Fibroblast of the aortic adventitia (primary cell): ENCODE data around the gene TMEM266. TPM values are rescaled to one million over a fixed set of nuclear protein-coding genes. Genes with fewer than 3 reads are reported as not detected.
"Not testable (repeated sequence)": the region's sequence is repeated elsewhere in the genome, so short reads cannot be mapped to it uniquely, and the experiment has no call there.

Source experiments
- DNase-seq: peaks from one replicate; pipeline ENCODE4 v3.0.0-alpha.2; 2010; ENCODE audit warnings: low read depth
- H3K4me3 ChIP-seq: 2 replicates; pipeline ENCODE4 v1.5.1; 2011; ENCODE audit warnings: low read depth, mild to moderate bottlenecking, control low read depth, low read length, moderate library complexity
- total RNA-seq: library from RNA; depleted of rRNA; stranded (reverse); fragments of >200 nt; gene quantifications from 2 replicates; pipeline ENCODE4 v1.2.3, GENCODE V29; 2012; ENCODE audit warnings: low replicate concordance
- TF ChIP-seq, protein P1 (sequence below): IDR thresholded peaks from 2 replicates; pipeline ENCODE4 v1.5.1; 2011; ENCODE audit warnings: mild to moderate bottlenecking, low read length, control low read depth, inconsistent platforms; ENCODE audit not compliant: insufficient read depth

Gene TMEM266
- total RNA-seq, 1 donor = 0.09 TPM

DNA sequence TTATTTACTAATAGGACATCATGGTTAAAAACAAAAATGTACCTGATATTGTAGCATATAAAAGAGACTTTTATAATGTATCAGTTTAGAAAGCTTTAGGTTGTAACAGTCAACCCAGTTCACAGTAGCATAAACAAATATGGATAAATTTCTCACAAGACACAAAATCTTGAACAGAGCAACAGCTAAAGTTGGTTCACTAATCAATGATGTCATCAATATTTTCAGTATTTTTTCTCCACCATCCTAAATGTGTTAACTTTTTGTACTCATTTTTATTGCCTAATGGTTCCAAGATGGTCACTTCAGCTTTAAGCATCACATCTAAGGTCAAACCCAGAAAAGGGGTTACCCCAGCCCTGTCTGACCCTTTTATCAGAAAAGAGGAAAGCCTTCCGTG lies 26.3 kb upstream of the TMEM266 start:
- TF ChIP-seq, protein P1, sequence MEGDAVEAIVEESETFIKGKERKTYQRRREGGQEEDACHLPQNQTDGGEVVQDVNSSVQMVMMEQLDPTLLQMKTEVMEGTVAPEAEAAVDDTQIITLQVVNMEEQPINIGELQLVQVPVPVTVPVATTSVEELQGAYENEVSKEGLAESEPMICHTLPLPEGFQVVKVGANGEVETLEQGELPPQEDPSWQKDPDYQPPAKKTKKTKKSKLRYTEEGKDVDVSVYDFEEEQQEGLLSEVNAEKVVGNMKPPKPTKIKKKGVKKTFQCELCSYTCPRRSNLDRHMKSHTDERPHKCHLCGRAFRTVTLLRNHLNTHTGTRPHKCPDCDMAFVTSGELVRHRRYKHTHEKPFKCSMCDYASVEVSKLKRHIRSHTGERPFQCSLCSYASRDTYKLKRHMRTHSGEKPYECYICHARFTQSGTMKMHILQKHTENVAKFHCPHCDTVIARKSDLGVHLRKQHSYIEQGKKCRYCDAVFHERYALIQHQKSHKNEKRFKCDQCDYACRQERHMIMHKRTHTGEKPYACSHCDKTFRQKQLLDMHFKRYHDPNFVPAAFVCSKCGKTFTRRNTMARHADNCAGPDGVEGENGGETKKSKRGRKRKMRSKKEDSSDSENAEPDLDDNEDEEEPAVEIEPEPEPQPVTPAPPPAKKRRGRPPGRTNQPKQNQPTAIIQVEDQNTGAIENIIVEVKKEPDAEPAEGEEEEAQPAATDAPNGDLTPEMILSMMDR = no peak
- no peak for DNase-seq
- no peak overlapping the region for H3K4me3 ChIP-seq

DNA sequence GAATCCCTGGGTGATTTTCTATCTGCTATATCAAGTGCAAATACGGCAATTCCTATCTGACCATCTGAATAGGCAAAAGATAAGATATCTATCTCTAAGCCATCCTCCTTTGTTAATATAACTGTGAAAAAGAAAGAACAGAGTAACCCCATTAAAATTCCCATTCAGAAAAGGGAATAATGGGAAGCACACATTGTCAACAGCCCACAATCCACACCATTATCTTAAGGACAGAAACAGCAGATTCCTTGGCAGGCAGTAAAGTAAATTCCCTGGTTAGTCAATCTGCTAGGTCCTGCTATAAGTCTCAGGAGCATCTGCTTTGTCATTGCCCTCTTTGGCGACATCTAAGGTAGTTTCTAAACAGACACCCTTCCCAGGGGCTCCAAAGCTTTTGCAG lies 25.7 kb upstream of the TMEM266 start:
- no peak for DNase-seq
- H3K4me3 ChIP-seq = no peak overlapping the region
- TF ChIP-seq, protein P1 = no peak

DNA sequence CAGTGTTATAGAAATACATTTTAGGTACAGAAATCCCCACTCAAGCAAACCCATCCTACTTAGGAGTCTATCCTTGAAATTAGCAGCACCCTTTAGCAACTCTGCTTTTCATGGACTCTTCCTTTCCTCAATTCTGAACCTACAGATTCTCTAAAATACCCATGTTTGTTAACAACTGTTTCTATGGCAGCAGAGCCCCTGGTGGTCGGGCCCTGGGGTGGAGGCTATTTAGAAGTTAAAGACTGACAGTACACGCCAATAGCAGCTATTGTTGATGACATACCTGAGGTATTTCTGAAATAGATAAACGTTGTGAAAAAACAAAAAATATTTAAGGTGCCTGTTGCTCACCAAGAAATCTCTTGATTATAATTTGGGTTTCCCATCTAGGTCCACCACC lies 24.2 kb upstream of the TMEM266 start:
- no peak for DNase-seq
- TF ChIP-seq, protein P1 = no peak
- H3K4me3 ChIP-seq = no peak overlapping the region

DNA sequence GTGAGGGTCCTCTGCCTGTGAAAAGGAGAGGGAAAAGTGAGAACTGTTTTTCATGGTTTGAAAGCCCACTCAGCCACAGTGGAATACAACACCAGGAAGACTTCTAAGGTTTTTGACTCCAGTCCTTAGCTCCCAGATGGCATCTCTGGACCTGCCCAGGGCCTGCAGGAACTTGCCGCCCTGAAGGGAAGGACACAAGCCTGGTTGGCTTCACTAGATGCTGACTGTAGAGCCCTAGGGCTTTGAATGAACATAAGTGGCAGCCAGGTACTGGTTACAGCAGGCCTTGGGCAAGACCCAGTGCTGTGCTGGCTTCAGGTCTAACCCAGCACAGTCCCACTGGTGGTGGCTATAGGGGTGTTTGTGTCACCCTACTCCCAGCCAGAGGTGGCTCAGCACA lies 21.3 kb upstream of the TMEM266 start:
- TF ChIP-seq, protein P1 = no peak
- no peak for DNase-seq
- H3K4me3 ChIP-seq = no peak overlapping the region

DNA sequence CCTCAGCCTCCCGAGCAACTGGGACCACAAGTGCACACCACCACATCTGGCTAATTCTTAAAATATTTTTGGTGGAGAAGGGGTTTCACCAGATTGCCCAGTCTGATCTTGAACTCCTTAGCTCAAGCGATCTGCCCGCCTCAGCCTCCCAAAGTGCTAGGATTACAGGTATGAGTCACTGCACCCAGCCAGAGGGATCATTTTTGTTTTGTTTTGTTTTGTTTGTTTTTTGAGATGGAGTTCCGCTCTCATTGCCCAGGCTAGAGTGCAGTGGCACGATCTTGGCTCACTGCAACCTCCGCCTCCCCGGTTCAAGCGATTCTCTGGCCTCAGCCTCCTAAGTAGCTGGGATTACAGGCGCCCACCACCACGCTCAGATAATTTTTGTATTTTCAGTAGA lies 5.6 kb upstream of the TMEM266 start:
- DNase-seq, H3K4me3 ChIP-seq: not testable (repeated sequence)

DNA sequence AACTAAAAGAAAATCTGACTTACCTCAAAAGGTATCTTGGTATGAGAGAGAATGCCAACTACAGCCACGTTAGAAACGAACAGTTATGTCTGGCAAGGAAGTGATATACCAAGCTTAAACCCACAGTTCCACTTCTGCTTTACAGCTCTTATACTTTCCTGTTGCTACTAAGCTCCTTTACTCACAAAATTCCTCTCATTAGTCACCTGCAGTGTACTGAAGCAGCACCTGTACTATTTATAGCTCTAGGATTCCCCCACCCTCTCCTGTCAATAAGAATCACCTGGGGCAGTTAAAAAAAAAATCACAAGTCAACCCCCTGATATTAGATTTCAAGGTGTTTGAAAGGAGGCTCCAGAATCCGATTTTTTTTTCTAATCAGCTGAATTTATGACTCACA lies 2.9 kb upstream of the TMEM266 start:
- H3K4me3 ChIP-seq = no peak overlapping the region

DNA sequence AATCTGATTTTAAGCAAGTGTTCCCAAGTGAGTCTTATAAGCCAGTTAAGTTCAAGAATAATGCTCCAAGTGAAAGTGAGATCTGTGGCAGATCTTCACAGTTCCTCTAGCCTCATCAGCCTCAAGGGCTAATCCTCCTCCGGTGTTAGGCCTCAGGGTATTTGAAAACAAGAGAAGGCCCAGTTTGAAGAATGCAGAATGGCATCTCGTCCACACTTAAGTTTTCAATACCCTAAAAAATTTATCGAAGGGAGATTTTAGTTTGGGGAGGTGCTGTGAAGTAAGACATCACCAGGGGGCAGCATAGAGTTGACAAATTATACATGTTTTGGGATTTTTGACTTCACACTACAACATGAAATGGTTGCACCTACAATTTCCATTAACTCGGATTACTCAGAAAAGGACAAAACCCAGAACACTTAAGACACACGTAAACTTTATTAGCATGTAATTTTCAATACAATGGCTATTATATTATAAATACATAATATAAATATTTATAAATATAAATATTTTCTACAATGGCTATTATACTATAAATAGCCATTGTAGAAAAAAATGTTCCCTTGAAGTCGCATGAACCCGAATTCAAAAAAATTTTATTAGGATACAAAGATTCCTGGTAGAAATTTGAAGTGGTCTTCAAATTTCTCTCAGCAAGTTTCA lies 2.3 kb upstream of the TMEM266 start:
- no peak overlapping the region for H3K4me3 ChIP-seq
- TF ChIP-seq, protein P1 = peak; percentile 75
- peak; percentile 66 for DNase-seq

More for the DNA sequence above, 2.9 kb upstream of the TMEM266 start:
- TF ChIP-seq, protein P1 = no peak
- DNase-seq = no peak
